Neural progenitor cell (in vitro differentiated cells): ENCODE data around the gene C7. TPM values are rescaled to one million over a fixed set of nuclear protein-coding genes. Genes with fewer than 3 reads are reported as not detected.

ENCODE experiments used
- DNase-seq: peaks from one replicate; pipeline ENCODE4 v3.0.0-alpha.2; 2016; ENCODE audit warnings: low spot score
- H2AFZ ChIP-seq: fragments of 200-600 bp; sonication (generic); replicated peaks from 2 replicates; pipeline ENCODE4 v1.6.1; 2016; ENCODE audit warnings: antibody characterized with exemption
- H3F3A ChIP-seq: fragments of 200-600 bp; sonication (generic); 2 replicates; pipeline ENCODE4 v1.6.1; 2016; ENCODE audit warnings: antibody characterized with exemption, low read depth
- H3K27ac ChIP-seq: fragments of 200-600 bp; sonication (generic); 2 replicates; pipeline ENCODE4 v1.5.1; 2016; ENCODE audit warnings: mild to moderate bottlenecking
- H3K27me3 ChIP-seq: fragments of 200-600 bp; sonication (generic); 2 replicates; pipeline ENCODE4 v1.6.1; 2016; ENCODE audit warnings: mild to moderate bottlenecking, moderate library complexity
- H3K36me3 ChIP-seq: fragments of 200-600 bp; sonication (generic); 2 replicates; pipeline ENCODE4 v1.5.1; 2016
- H3K4me1 ChIP-seq: fragments of 200-600 bp; sonication (generic); 2 replicates; pipeline ENCODE4 v1.6.1; 2016; ENCODE audit warnings: mixed run types
- H3K4me2 ChIP-seq: fragments of 200-600 bp; sonication (generic); 2 replicates; pipeline ENCODE4 v1.6.1; 2016
- H3K4me3 ChIP-seq: fragments of 200-600 bp; sonication (generic); 2 replicates; pipeline ENCODE4 v1.5.1; 2016
- H3K79me2 ChIP-seq: fragments of 200-600 bp; sonication (generic); 2 replicates; pipeline ENCODE4 v1.6.1; 2016; ENCODE audit warnings: low read depth
- H3K9ac ChIP-seq: fragments of 200-600 bp; sonication (generic); 2 replicates; pipeline ENCODE4 v1.6.1; 2016
- H3K9me3 ChIP-seq: fragments of 200-600 bp; sonication (generic); 2 replicates; pipeline ENCODE4 v1.5.1; 2016; ENCODE audit warnings: low read depth
- H4K20me1 ChIP-seq: fragments of 200-600 bp; sonication (generic); 2 replicates; pipeline ENCODE4 v1.6.1; 2016; ENCODE audit warnings: low read depth
- H3K27ac Mint-ChIP-seq: 3 replicates; pipeline ENCODE4 v1.8.0; 2021; ENCODE audit warnings: mixed read lengths
- H3K27me3 Mint-ChIP-seq: 2 replicates; pipeline ENCODE4 v1.8.0; 2022; ENCODE audit warnings: low read depth, mild to moderate bottlenecking, inconsistent platforms, moderate library complexity, mixed read lengths; ENCODE audit not compliant: insufficient read depth
- H3K36me3 Mint-ChIP-seq: 3 replicates; pipeline ENCODE4 v1.8.0; 2021; ENCODE audit warnings: mixed read lengths
- H3K4me1 Mint-ChIP-seq: 3 replicates; pipeline ENCODE4 v1.8.0; 2021; ENCODE audit warnings: mixed read lengths
- H3K4me3 Mint-ChIP-seq: 3 replicates; pipeline ENCODE4 v1.8.0; 2021; ENCODE audit warnings: mild to moderate bottlenecking, moderate library complexity, mixed read lengths
- H3K9me3 Mint-ChIP-seq: 3 replicates; pipeline ENCODE4 v1.8.0; 2020; ENCODE audit warnings: mixed read lengths
- EZH2 ChIP-seq: fragments of 200-600 bp; sonication (generic); IDR thresholded peaks from 2 replicates; pipeline ENCODE4 v1.6.1; 2017; ENCODE audit warnings: antibody characterized with exemption, mild to moderate bottlenecking, moderate library complexity
- EZH2phosphoT487 ChIP-seq: fragments of 200-600 bp; sonication (generic); IDR thresholded peaks from 2 replicates; pipeline ENCODE4 v1.6.1; 2017; ENCODE audit warnings: antibody characterized with exemption
- total RNA-seq: library from RNA; depleted of rRNA; stranded (reverse); fragments of >200 nt; gene quantifications from 2 replicates; pipeline ENCODE4 v1.2.3, GENCODE V29; 2015; ENCODE audit warnings: low replicate concordance
- TF ChIP-seq, protein P1 (sequence below): fragments of 200-600 bp; sonication (generic); IDR thresholded peaks from 2 replicates; pipeline ENCODE4 v1.5.1; 2017; ENCODE audit warnings: antibody characterized with exemption, mild to moderate bottlenecking

C7 gene
- total RNA-seq, 1 donor from 2014 or later: not detected

DNA sequence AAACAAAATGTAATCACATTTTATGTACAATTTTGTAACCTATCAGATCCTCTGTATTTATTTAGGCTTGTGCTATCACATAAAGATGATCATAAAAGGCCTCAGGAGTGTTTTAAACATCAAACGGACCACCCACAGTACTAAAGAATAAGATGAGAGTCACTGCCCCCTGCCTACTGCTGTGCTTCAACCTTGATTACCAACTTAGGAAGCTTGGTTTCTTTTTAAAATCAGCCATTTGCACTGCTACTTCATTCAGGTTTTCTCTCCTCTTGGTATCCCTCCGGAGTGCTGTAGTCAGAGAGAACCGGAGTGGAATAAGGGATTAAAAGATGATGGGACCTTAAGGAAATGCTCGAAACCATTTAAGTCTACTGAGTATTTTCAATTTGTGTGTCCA is 6.9 kb downstream of the C7 start:
- H3K36me3 Mint-ChIP-seq: no peaks in the 10 kb centered on the region
- no peaks in the 10 kb centered on the region for H4K20me1 ChIP-seq
- no peaks in the 10 kb centered on the region for H3K36me3 ChIP-seq
- no peaks in the 10 kb centered on the region for H3K27me3 Mint-ChIP-seq
- no peaks in the 10 kb centered on the region for H3K79me2 ChIP-seq
- H3K4me1 Mint-ChIP-seq: peaks cover 12% of the 10 kb centered on the region
- no peak overlapping the region for H3K27ac ChIP-seq
- peaks cover 13% of the 10 kb centered on the region for H3K9me3 Mint-ChIP-seq
- peaks cover 16% of the 10 kb centered on the region for H3K4me1 ChIP-seq
- no peak overlapping the region for H3K9ac ChIP-seq
- no peaks in the 10 kb centered on the region for H3F3A ChIP-seq
- H3K27me3 ChIP-seq: no peaks in the 10 kb centered on the region
- DNase-seq: peak; percentile 44
- peak overlapping the region; percentile 43 for H3K4me2 ChIP-seq
- no peak overlapping the region for H3K27ac Mint-ChIP-seq
- no peak overlapping the region for H3K4me3 Mint-ChIP-seq
- no peak overlapping the region for H2AFZ ChIP-seq
- no peaks in the 10 kb centered on the region for H3K9me3 ChIP-seq
- no peak overlapping the region for H3K4me3 ChIP-seq
- TF ChIP-seq EZH2: no peak
- TF ChIP-seq EZH2phosphoT487: no peak
- TF ChIP-seq, protein P1, sequence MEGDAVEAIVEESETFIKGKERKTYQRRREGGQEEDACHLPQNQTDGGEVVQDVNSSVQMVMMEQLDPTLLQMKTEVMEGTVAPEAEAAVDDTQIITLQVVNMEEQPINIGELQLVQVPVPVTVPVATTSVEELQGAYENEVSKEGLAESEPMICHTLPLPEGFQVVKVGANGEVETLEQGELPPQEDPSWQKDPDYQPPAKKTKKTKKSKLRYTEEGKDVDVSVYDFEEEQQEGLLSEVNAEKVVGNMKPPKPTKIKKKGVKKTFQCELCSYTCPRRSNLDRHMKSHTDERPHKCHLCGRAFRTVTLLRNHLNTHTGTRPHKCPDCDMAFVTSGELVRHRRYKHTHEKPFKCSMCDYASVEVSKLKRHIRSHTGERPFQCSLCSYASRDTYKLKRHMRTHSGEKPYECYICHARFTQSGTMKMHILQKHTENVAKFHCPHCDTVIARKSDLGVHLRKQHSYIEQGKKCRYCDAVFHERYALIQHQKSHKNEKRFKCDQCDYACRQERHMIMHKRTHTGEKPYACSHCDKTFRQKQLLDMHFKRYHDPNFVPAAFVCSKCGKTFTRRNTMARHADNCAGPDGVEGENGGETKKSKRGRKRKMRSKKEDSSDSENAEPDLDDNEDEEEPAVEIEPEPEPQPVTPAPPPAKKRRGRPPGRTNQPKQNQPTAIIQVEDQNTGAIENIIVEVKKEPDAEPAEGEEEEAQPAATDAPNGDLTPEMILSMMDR: no peak

DNA sequence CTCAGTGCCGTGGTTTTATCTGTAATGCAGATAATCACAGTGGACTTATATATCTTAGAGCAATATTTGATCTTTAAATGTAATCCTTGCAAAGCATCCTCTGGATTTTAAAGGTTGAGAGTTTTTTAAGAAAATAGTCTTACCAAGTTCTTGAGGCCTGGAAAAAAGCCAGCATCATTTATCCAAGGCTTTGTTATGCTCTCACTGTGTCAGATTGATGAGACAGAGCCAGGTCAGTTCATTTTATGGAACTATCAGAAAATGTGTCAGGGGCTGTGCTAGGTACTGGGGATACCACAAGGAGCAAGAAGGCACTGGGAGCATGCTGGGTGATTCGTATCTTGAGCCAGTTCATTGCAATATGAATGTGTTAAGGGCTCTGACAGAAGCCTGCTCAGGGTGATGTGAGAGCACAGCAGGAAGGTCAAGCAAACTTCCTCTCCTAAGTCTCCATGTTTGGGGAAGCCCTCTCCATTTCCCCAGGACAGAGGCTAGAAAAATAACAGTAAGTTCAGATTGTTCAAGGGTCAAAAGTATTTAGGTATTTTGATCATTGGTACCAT is 19.7 kb downstream of the C7 start:
- H3K36me3 ChIP-seq: no peaks in the 10 kb centered on the region
- H3K4me3 Mint-ChIP-seq: no peak overlapping the region
- no peaks in the 10 kb centered on the region for H3F3A ChIP-seq
- no peak overlapping the region for H3K9ac ChIP-seq
- H3K27ac Mint-ChIP-seq: no peak overlapping the region
- no peak for TF ChIP-seq EZH2
- TF ChIP-seq, protein P1: no peak
- no peaks in the 10 kb centered on the region for H3K79me2 ChIP-seq
- H2AFZ ChIP-seq: peak overlapping the region; percentile 60
- peaks cover 19% of the 10 kb centered on the region for H3K9me3 Mint-ChIP-seq
- no peaks in the 10 kb centered on the region for H3K27me3 Mint-ChIP-seq
- no peak for DNase-seq
- H3K27me3 ChIP-seq: no peaks in the 10 kb centered on the region
- peaks cover 4% of the 10 kb centered on the region for H3K4me1 Mint-ChIP-seq
- H3K27ac ChIP-seq: no peak overlapping the region
- H3K4me1 ChIP-seq: no peaks in the 10 kb centered on the region
- H4K20me1 ChIP-seq: no peaks in the 10 kb centered on the region
- peaks cover 7% of the 10 kb centered on the region for H3K9me3 ChIP-seq
- H3K4me3 ChIP-seq: no peak overlapping the region
- no peak overlapping the region for H3K4me2 ChIP-seq
- H3K36me3 Mint-ChIP-seq: no peaks in the 10 kb centered on the region

DNA sequence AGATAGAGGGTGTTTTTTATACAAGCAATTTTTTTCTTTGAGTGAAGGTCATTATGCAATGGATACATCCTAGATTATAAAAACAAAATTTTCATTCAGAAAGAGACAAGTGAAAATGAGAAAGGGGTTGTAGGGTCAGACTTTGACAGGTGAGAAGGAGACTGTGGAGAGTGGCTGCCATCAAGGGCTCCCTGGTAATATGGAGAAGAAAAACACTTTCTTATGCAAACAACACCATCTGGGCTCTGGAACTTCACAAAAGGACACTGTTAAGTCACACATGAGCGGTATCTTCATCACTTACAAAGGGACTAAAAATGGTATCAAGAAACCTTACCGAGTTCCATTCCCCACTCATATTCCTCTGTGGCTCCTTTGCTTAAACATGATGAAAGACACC is 23.5 kb downstream of the C7 start:
- H3K4me1 ChIP-seq: no peaks in the 10 kb centered on the region
- H4K20me1 ChIP-seq: no peaks in the 10 kb centered on the region
- no peaks in the 10 kb centered on the region for H3F3A ChIP-seq
- Mint-ChIP-seq H3K36me3 (no peaks in the 10 kb centered on the region), H3K4me1 (peaks cover 9% of the 10 kb centered on the region), H3K9me3 (no peaks in the 10 kb centered on the region), H3K27me3 (no peaks in the 10 kb centered on the region), H3K27ac (no peak overlapping the region), H3K4me3 (no peak overlapping the region)
- H3K27me3 ChIP-seq: no peaks in the 10 kb centered on the region
- no peak overlapping the region for H3K27ac ChIP-seq
- no peaks in the 10 kb centered on the region for H3K79me2 ChIP-seq
- no peaks in the 10 kb centered on the region for H3K36me3 ChIP-seq
- H3K9ac ChIP-seq: no peak overlapping the region
- H2AFZ ChIP-seq: no peak overlapping the region
- no peaks in the 10 kb centered on the region for H3K9me3 ChIP-seq
- no peak for DNase-seq
- no peak overlapping the region for H3K4me2 ChIP-seq
- H3K4me3 ChIP-seq: no peak overlapping the region
- TF ChIP-seq, protein P1: no peak
- TF ChIP-seq EZH2phosphoT487: no peak
- TF ChIP-seq EZH2: no peak
